Mesodermal cell (in vitro differentiated cells): ENCODE measurements around the gene ASNS.
"Not testable (repeated sequence)": the region's sequence is repeated elsewhere in the genome, so short reads cannot be mapped to it uniquely, and the experiment has no call there.

ENCODE experiments used
- H3K27ac ChIP-seq: 2 replicates; pipeline ENCODE4 v1.7.0; 2013; ENCODE audit warnings: mild to moderate bottlenecking, low read depth, low read length, moderate library complexity; ENCODE audit not compliant: severe bottlenecking
- H3K36me3 ChIP-seq: 2 replicates; pipeline ENCODE4 v1.7.1; 2013; ENCODE audit warnings: mild to moderate bottlenecking, low read length, moderate library complexity; ENCODE audit not compliant: control insufficient read depth, insufficient read depth
- H3K4me1 ChIP-seq: one replicate; pipeline ENCODE4 v1.7.1; 2013; ENCODE audit warnings: mild to moderate bottlenecking, low read length; ENCODE audit not compliant: insufficient read depth, control insufficient read depth, poor library complexity, severe bottlenecking
- H3K4me3 ChIP-seq: 2 replicates; pipeline ENCODE4 v1.7.0; 2013; ENCODE audit warnings: low read length, control low read depth, mild to moderate bottlenecking; ENCODE audit not compliant: insufficient read depth, poor library complexity, severe bottlenecking; ENCODE audit errors: extremely low read depth
- H3K9me3 ChIP-seq: 2 replicates; pipeline ENCODE4 v1.7.1; 2013; ENCODE audit warnings: mild to moderate bottlenecking, low read length, moderate library complexity; ENCODE audit not compliant: control insufficient read depth
- WGBS, 2 experiments: methylation state at CpG; one replicate each; pipeline ENCODE4 v1.1.5; 2013; ENCODE audit warnings: missing lambda C conversion rate in 2 of 2; ENCODE audit not compliant: insufficient coverage in 2 of 2; 5-methylcytosine and 5-hydroxymethylcytosine counted together

Gene ASNS

DNA sequence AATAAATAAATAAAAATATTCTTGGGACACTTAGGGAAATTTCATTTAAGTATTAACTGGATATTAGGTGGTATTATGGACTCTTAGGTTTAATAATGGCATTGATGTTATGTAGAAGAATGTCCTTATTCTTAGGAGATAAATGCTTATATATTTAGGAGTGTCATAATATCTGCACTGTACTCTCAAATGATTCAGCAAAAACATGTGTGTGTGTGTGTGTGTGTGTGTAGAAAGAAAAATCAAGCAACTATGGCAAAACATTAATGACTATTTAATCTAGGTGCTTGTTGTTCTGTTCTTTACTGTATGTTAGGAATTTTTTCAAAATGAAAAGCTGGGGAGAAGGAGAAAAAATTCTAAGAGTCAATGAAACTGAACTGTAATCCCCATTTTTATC is 3.9 kb downstream of the ASNS start:
- H3K27ac ChIP-seq: no peak overlapping the region
- H3K36me3 ChIP-seq: peaks cover 32% of the 10 kb centered on the region
- no peaks in the 10 kb centered on the region for H3K9me3 ChIP-seq
- H3K4me3 ChIP-seq: no peak overlapping the region
- no peaks in the 10 kb centered on the region for H3K4me1 ChIP-seq

DNA sequence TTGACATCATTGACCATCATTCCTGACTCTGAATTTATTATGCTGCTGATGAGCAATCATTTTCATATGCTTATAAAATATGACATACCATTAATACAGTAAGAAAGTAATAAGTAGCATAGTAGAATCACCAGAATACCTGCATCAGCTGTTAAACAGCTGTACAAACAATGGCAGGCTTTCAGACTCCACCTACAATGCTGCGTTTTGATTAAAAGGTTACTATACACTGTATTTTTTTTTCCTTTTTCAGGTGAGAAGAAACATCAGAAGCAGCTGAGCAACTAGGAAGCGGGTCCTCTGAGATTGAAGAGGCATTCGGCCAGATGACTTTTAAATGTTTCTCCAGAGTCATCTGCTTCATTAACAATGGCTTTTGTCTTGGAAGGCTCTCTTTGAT is 7.1 kb downstream of the ASNS start:
- H3K36me3 ChIP-seq: peaks cover 47% of the 10 kb centered on the region
- no peaks in the 10 kb centered on the region for H3K9me3 ChIP-seq
- H3K4me1 ChIP-seq: no peaks in the 10 kb centered on the region
- WGBS, 2 experiments: 87 to 100% methylated on average over 1 to 2 of the region's 3 CpGs
- no peak overlapping the region for H3K27ac ChIP-seq
- H3K4me3 ChIP-seq: no peak overlapping the region

DNA sequence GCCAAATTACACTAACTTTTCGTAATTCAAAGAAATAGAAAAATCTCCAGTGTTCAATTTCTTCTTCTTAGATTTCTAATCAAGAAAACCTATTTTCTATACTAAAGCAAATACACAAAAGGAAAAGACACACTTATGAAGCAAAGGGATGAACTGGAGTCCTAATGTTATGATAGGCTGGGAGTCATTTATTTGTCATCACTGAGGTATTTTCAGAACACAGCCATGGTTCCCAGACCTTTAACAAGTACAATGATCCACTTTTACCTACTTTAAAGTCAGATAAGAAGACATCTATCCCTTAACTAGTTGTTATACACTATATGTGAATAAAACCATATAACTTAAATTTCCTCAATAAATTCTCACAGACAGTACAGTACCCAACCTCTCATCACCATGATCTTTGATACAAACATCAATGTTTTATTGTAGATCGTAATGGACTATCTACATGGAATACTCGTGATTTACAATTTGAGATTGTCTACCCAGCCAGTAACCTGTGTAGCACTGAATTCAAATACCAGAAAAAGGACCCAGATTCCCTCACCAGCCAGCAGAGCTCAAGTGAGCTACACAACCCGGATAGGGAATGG is 12.5 kb downstream of the ASNS start:
- 80 to 100% methylated on average over 1 of the region's 4 CpGs for WGBS, 2 experiments
- H3K4me3 ChIP-seq: no peak overlapping the region
- peaks cover 48% of the 10 kb centered on the region for H3K36me3 ChIP-seq
- H3K9me3 ChIP-seq: no peaks in the 10 kb centered on the region
- no peaks in the 10 kb centered on the region for H3K4me1 ChIP-seq
- no peak overlapping the region for H3K27ac ChIP-seq

DNA sequence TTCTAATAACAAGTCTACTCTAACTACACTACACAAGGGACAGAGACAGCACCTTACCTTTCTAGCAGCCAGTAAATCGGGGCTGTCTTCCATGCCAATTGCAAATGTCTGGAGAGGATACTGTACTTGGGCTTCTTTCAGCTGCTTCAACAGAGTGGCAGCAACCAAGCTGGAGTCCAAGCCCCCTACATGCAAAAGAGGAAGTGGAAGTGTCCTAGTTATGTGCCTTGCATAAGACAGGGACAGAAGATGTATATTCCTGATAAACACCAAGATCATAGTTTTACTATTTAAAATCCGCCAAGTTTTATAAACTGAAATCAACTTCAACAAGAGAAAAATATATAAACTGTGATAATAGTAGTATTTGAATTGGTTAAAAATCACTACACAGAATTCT is 14.0 kb downstream of the ASNS start:
- H3K36me3 ChIP-seq: peaks cover 61% of the 10 kb centered on the region
- 100% methylated on average over 1 of the region's 2 CpGs; no CpG with 5 or more reads in 1 of the 2 experiments for WGBS, 2 experiments
- no peaks in the 10 kb centered on the region for H3K9me3 ChIP-seq
- no peaks in the 10 kb centered on the region for H3K4me1 ChIP-seq
- H3K4me3 ChIP-seq: no peak overlapping the region
- H3K27ac ChIP-seq: no peak overlapping the region

DNA sequence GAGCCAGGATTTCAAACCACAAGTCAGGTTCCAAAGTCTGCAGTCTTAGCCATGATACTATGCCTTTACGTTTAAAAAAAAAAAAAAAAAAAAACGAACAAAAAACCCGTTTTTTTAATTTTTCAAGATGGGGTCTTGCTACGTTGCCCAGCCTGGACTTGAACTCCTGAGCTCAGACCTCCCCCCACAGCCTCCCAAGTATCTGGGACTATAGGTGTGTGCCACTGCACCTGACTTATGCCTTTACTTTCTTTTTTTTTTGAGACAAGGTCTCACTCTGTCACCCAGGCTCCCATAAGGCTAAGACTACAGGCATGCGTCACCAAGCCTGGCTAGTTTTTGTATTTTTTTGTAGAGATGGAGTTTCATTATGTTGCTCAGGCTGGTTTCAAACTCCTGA is 14.7 kb downstream of the ASNS start:
- peaks cover 63% of the 10 kb centered on the region for H3K36me3 ChIP-seq
- no peaks in the 10 kb centered on the region for H3K9me3 ChIP-seq
- H3K4me1 ChIP-seq: no peaks in the 10 kb centered on the region
- no peak overlapping the region for H3K4me3 ChIP-seq
- WGBS, 2 experiments: 77 to 89% methylated on average over 3 of the region's 5 CpGs
- no peak overlapping the region for H3K27ac ChIP-seq

DNA sequence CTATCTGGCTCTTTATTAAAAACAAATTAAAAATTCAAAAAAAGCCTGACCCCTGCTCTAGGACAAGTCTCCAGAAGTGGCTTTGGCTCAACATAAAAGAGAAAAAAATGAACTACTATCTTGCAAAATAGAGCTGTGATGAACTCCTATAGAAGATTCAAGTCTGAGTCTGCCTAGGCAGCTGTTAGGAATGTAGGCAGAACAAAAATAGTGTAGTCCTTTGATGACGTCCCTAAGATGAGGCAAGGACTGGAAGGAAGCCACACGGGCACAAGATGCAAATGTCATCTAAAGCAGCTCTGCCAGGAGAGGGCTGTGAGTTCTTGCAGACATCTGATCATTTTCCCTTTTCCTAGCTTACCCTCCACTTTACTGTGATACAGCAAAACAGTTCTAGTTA is 20.5 kb downstream of the ASNS start:
- no peak overlapping the region for H3K4me3 ChIP-seq
- no peaks in the 10 kb centered on the region for H3K4me1 ChIP-seq
- H3K36me3 ChIP-seq: peaks cover 44% of the 10 kb centered on the region
- no peak overlapping the region for H3K27ac ChIP-seq
- 79 to 95% methylated on average over 2 of the region's 2 CpGs for WGBS, 2 experiments
- H3K9me3 ChIP-seq: no peaks in the 10 kb centered on the region

DNA sequence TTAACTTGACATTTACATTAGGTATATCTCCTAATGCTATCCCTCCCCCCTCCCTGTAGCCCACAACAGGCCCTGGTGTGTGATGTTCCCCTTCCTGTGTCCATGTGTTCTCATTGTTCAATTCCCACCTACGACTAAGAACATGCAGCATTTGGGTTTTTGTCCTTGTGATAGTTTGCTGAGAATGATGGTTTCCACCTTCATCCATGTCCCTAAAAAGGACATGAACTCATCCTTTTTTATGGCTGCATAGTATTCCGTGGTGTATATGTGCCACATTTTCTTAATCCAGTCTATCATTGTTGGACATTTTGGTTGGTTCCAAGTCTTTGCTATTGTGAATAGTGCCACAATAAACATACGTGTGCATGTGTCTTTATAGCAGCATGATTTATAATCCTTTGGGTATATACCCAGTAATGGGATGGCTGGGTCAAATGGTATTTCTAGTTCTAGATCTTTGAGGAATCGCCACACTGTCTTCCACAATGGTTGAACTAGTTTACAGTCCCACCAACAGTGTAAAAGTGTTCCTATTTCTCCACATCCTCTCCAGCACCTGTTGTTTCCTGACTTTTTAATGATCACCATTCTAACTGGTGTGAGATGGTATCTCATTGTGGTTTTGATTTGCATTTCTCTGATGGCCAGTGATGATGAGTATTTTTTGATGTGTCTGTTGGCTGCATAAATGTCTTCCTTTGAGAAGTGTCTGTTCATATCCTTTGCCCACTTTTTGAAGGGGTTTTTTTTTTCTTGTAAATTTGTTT is 21.8 kb downstream of the ASNS start:
- not testable (repeated sequence) for H3K4me3 ChIP-seq, H3K9me3 ChIP-seq, H3K4me1 ChIP-seq, H3K27ac ChIP-seq
- H3K36me3 ChIP-seq: peaks cover 37% of the 10 kb centered on the region
- WGBS, 2 experiments: no CpG with 5 or more reads among the region's 4 CpGs

DNA sequence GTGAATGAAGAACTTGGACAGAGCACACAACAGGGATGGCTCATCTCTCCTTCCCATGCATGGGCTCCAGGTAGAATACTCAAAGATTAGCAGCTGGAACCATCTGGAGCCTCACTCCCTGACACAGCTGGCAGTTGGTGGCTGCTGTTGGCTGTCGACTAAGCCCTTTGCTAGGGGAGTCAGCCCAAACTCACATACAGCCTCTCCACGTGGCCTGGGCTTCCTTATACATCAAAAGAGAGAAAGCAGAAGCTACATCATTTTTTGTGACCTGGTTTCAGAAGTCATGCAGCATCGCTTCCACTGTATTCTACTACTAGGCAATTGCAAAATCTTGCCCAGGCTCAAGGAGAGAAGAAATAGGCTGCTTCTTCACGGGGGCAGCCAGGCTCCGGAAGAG is 24.4 kb downstream of the ASNS start:
- Histone ChIP-seq H3K27ac (no peak overlapping the region), H3K4me3 (no peak overlapping the region), H3K9me3 (peaks cover 4% of the 10 kb centered on the region), H3K4me1 (no peaks in the 10 kb centered on the region), H3K36me3 (peaks cover 16% of the 10 kb centered on the region)
- 96% methylated on average over 3 to 4 of the region's 5 CpGs for WGBS, 2 experiments

DNA sequence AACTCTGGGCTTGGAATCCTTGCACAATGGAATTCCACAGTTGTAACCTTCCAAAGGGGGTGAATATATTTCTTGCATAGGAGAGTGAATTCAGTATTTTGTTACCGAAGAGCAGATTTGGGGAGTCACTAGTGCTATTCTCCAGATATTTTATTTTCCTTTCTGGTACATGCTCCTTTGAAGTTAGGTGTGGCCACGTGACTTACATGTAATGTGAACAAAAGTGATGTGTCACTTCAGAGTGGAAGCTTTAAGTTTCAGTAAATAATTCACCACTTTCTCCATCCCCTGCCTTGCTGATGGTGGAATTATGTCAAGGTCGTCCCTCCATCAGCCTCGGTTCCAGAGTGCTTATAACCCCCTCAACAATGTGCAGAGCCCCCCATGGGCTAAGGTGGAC is 25.3 kb downstream of the ASNS start:
- Histone ChIP-seq H3K27ac (no peak overlapping the region), H3K4me1 (no peaks in the 10 kb centered on the region), H3K36me3 (peaks cover 7% of the 10 kb centered on the region), H3K9me3 (peaks cover 4% of the 10 kb centered on the region), H3K4me3 (no peak overlapping the region)
- 100% methylated on average over 1 of the region's 4 CpGs; no CpG with 5 or more reads in 1 of the 2 experiments for WGBS, 2 experiments

DNA sequence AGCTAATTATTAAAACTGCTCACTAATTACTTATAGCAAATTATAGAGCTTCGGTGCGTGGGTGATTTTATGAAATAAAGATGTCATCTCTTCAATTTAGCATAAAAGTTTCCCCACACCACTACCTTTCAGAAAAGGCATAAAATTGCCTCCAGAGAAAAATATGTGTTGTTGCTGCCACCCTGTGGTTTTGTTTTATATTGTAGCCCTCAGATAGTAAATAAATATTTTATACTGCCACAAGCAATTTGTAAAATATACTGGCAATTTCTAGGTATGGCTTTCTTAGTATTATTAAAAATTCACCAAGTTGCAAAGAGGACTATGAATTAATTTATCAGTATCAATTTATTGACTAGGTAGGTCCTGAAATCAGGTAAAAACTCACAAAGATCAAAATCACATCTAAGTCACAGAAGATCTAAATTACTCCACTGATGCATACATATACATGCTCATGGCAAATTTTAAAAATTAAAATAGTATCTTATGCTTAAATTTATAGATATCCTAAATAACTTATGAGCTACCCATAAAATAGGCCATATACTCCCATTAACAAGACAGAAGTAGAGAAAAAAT is 26.5 kb downstream of the ASNS start:
- WGBS, 2 experiments: no CpG with 5 or more reads among the region's 2 CpGs
- H3K9me3 ChIP-seq: peaks cover 4% of the 10 kb centered on the region
- no peak overlapping the region for H3K4me3 ChIP-seq
- H3K36me3 ChIP-seq: no peaks in the 10 kb centered on the region
- H3K4me1 ChIP-seq: no peaks in the 10 kb centered on the region
- no peak overlapping the region for H3K27ac ChIP-seq

DNA sequence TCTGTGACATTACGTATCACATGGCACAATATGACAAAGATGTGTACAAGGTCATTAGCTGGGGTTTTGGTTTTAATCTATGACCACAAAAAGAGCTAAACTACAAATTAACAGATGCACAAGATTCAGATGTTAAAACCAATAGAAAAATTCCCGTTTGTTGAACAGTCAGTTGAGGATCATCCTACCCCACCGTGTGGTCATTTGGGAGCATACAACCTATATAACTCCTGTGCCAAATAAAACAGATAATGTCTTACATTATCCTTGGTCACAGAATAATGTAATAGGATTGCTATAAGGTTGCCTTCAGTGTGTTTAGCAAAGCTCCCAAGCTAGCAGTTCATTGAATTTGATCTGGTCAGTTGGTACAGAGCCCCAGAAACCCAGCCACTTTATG is 28.2 kb downstream of the ASNS start:
- Histone ChIP-seq H3K4me3 (no peak overlapping the region), H3K36me3 (no peaks in the 10 kb centered on the region), H3K9me3 (peaks cover 4% of the 10 kb centered on the region), H3K4me1 (no peaks in the 10 kb centered on the region), H3K27ac (no peak overlapping the region)
- no CpG with 5 or more reads among the region's 3 CpGs for WGBS, 2 experiments
